GM19023 (cell line): ENCODE data around the gene OAS2.
"Not testable (repeated sequence)": the region's sequence is repeated elsewhere in the genome, so short reads cannot be mapped to it uniquely, and the experiment has no call there.

Experiments
- ATAC-seq: cut with Tn5 transposase; IDR thresholded peaks from one replicate; pipeline ENCODE4 v1.9.1; 2021; ENCODE audit warnings: mild to moderate bottlenecking, moderate library complexity; ENCODE audit not compliant: unreplicated experiment

The OAS2 gene

DNA sequence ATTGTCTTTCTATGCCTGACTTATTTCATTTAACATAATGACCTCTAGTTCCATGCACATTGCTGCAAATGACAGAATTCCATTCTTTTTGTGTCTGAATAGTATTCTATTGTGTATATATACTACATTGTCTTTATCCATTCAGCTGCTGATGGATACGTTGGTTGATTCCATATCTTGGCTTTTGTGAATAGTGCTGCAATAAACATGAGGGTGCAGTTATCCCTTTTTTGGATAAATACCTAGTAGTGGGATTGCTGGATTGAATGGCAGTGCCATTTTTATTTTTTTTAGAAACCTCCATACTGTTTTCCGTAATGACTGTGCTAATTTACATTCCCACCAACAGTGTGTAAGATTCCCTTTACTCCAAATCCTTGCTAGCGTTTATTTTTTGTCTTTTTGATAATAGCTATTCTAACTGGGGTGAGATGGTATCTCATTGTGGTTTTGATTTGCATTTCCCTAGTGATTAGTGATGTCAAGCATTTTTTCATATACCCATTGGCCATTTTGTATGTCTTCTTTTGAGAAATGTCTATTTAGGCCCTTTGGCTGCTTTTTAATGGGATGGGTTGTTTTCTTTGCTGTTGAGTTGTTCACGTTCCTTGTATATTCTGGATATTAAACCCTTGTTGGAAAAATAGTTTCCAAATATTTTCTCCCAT is 2.3 kb downstream of the OAS2 start:
- no peak for ATAC-seq

DNA sequence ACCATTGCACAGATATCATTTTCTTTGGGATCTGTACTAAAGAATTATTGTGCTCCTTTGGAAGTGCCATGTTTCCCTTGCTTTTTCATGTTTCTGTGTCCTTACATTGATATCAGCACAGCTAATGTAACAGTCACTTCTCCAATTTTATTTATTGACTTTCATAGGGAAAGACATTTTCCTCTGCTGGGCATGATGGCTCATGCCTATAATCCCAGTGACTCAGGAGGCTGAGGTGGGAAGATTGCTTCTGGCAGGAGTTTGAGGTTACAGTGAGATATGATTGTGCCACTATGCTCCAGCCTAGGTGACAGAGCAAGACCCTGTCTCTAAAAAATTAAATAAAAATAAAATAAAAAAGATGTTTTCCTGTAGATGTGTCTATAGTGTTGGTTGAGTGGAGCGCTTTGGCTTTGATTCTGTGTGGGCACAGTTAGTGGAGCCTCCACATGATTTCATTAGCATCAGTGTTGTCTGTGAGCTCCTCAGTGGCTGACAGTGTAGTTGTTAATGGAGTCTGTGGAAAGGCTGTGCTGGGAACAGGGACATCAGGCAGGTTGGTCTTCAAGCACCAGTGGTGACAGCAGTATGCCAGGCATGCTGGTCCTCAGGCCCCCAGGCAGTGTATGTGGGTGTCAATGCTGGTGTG is 7.4 kb downstream of the OAS2 start:
- no peak for ATAC-seq

DNA sequence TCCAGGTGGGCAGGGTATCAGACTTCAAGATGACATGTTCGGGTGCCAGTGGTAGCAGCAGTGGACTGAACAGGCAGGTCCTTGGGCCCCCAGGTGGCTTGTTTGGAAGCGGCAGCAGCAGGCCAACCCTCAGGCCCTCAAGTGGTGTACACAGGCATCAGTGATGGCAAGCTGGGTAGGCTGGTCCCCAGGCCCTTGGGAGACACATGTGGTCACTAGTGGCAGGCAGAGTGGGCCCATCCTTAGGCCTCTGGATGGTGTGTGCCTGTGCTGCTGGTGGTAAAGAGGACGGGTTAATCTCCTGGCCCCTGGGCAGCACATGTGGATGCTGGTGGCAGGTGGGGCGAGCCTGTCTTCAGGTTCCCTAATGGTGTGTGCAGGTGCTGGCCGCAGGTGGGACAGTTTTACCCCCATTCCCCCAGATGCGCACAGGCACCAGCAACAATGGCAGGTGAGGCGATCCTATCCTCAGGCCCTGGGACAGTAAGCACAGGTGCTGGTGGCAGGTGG is 8.0 kb downstream of the OAS2 start:
- no peak for ATAC-seq

DNA sequence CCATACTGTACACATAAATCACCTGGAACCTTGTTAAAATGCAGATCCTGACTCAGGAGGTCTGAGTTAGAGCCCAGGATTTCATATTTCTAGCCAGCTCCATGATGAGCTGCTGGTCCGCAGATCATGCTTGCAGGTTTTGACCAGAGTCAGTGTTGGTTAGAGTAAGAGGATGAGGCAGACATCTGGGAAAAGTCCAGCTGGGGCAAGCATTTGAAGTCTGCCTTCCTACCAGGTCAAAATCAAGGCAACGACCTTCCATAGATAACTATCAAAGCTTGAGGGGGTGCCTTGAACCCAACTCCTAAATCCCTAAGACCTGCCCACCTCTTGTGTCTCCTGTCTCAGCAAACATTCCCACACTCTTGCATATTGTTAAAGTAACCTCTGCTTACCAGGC is 9.2 kb downstream of the OAS2 start:
- ATAC-seq, result no peak

DNA sequence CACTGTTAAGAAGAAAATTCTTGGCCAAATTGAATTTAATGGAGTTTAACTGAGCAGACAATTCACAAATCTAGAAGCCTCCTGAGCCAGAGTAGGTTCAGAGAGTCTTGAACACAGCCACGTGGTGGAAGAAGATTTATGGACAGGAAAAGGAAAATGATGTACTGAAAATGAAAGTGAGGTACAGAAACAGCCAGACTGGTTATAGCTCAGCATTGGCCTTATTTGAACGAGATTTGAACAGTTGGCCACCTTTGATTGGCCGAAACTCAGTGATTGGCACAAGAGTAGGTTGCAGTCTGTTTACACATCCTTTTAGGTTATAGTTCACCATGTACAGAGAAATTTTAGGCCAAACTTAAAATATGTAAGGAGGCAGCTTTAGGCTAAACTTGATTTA is 9.9 kb downstream of the OAS2 start:
- no peak for ATAC-seq

DNA sequence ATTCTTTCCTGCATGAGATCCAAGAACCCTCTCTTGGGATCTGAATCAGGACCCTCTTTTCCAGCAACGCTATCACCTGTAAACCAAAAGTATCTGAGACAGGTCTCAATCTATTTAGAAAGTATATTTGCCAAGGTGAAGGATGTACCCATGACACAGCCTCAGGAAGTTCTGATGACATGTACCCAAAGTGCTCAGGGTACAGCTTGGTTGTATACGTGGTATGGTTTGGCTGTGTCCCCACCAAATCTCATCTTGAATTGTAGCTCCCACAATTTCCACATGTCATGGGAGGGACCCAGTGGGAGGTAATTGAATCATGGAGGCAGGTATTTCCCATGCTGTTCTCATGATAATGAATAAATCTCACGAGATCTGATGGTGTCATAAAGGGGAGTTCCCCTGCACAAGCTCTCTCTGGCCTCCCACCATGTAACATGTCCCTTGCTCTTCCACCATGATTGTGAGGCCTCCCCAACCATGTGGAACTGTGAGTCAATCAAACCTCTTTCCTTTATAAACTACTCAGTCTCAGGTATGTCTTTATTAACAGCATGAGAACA is 10.6 kb downstream of the OAS2 start:
- ATAC-seq, result not testable (repeated sequence)

DNA sequence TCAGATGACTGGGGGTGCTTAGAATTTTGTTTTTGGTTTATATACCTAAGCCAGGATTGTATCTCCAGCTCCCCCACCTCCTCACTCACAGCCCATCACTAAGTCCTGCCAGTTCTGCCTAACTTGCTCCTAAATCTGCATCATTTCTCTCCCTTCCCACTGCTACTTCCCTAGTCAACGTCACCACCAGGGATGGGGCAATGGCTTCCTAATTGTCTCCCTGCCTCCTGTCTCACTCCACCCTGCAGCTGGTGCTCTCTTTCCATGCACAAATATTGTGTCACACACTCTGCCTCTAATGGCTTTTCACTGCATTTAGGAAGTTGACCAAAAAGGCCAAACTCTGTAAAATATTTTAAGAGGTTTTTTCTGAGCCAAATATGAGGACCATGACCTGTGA is 11.5 kb downstream of the OAS2 start:
- ATAC-seq, result no peak

DNA sequence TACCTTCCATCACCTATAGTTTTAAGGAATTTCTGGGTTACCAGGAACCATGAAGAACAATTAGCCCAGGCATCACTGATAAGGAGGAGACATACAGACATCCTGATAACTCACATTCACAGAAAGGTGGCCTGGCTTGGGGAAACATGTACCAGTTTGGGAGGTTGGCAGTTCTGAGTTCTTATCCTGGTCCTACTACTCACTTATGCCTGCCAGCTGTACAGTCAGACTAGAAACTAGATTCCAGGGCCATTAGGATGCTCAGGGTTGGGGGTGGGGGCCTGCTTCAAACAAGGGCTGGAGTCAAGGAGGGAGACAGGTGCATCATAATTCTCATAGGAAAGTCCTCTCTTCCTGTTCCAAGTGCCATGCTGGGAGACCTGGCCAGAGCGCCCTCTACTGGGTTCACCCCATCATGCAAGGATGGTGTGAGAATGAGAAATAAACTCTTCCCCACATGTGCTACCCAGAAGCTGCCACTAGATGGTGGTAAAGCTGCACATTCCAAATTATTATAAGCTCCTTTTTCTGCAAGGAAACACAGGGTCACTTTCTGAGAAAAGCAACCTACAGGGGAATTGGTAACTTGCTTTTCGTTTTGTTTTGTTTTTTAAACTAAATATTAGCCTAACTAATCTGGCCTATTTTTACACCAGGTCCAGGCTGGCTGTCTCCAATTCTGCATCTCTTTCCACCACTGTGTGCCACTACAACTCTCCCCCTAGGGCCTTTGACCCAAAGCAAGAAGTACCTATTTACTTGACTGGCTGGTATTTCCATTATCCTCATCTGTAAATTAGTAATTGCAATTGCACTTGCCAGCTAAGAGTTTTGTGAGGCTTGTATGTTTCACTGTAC is 14.5 kb downstream of the OAS2 start:
- no peak for ATAC-seq

DNA sequence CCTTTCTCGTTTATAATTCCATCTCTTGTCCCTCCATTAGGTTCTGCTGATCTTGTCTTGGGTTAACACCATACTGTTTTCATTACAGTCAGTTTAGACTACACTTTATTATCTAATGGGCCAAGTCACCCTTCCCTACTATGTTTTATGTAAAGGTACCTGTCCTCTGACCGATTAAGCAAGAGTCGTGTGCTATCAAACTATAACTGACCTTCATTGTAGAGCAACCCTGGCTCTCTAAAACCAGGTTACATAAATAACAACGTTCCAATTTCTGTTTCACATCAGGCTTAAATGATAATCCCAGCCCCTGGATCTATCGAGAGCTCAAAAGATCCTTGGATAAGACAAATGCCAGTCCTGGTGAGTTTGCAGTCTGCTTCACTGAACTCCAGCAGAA is 16.7 kb downstream of the OAS2 start:
- ATAC-seq, result no peak

DNA sequence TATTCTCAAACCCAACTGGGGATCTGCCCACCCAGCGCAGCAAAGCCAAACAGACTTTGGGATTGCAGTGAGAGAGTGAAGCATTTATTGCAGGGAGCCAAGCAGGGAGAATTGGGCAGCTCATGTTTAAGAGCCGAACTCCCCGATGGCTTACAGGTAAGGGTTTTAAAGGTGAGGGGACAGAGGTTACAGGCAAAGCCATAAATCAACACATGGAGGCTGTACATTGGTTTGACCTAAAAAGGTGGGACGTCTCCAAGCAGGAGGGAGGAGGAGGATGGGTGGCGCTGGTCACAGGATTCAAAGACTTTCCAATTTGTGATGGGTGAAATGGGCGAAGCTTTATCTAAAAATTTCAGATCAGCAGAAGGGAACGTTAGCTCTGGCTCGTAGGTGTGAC is 18.2 kb downstream of the OAS2 start:
- no peak for ATAC-seq

DNA sequence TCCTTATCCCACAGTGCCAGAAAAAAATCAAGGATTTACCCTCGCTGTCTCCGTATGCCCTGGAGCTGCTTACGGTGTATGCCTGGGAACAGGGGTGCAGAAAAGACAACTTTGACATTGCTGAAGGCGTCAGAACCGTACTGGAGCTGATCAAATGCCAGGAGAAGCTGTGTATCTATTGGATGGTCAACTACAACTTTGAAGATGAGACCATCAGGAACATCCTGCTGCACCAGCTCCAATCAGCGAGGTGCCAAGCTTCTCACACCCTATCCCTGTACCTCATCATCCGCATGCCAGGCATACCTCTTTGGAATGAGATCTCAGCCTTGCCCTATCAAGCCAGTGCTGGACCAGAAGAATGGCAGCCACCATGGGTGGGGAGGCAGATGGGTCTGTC is 19.2 kb downstream of the OAS2 start:
- no peak for ATAC-seq

DNA sequence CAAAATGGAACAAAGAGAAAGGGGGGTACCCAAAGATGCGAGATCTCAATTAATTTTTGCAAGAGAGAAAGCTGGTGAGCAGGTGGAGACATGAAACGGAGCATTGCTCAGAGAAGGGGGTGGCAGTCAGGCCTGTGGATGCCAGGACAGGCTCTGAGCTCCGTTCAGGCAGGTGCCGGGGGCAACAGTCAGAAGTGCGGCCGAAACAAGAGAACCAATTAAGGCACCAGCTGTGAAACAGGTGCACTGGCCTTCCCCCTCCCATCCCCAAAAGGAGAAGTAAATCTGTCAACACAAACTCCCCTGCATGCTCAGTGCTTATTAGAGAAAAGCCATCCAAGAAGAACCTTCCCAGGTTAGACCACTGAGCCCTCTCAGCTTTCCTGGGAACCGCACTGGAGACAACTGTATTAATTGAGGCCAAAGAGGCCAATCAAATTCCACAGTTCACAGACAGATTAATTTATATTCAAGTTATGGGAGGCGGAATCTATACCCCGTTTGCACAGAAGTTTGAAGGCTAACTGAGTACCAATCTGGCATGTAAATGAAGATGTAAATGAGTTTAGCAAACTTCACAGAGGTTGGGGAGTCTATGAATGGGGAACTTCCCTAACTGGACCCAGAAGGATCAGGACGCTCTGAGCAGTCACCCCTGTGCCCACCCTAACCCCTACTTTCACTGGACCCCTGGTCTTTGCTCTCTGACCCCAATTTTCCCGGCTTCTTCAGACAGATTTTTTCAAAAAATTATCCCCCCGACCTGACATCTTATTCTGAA is 20.9 kb downstream of the OAS2 start:
- ATAC-seq, result peak; percentile 87

DNA sequence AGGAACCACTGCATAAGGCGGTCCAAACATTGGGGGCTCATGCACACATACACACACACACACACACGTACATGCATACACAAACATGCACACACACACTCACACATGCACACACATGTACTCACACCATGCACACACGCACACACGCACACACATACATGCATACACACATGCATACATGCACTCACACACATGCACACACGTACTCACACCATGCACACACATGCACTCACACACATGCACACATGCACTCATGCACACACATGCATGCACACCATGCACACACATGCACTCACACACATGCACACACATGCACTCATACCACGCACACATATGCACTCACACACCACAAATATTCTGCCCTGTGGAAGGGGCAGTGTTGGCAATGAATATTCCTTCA is 22.1 kb downstream of the OAS2 start:
- ATAC-seq, result no peak

DNA sequence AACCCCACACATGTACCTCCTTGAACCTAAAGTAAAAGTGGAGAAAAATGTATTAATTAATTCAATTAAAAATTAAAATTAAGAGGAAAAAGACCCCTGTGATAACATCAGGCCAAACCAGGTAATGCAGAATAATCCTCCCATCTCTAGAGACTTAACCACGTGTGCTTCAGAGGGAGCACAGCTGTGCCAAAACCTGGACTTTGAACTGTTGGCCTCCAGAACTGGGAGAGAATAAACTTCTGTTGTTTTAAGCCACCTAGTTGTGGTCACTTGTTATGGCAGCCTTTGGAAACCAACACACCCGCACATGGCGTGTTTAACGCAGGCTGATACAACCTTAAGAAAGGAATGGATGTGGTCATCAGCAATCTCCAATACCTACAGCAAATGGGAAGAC is 23.8 kb downstream of the OAS2 start:
- no peak for ATAC-seq

DNA sequence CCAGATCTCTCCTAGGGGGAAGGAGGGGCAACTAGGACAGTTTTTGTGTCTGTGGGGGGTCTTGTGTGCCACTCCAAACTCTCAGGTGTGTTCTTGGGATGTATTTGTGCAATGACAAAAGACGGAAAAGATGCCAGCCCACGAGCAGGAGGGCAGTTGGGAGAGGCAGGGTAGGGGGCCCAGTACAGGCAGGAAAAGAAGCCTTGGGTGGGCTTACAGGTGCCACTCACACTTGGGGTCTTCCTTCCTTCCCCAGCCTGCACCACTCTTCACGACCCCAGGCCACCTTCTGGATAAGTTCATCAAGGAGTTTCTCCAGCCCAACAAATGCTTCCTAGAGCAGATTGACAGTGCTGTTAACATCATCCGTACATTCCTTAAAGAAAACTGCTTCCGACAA is 24.4 kb downstream of the OAS2 start:
- ATAC-seq, result no peak

DNA sequence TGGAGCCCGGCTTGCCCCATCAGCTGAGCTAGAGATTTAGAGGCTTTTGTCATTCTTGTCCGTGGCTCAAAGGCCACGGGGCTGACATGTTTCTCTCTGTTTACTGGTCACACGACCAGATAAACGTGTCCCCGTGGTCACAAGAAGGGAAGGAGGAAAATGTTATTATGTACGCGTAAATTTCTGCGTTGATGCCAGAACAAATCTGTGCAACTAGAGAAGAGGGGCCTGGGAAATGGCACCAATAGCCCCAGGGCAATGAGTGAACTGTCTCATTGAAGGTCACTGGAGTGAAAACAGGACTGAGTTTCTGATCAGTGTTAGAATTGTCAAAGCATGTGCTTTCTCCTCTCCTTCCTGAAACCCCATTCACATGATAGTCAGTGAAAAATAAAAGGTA is 25.3 kb downstream of the OAS2 start:
- ATAC-seq, result no peak

DNA sequence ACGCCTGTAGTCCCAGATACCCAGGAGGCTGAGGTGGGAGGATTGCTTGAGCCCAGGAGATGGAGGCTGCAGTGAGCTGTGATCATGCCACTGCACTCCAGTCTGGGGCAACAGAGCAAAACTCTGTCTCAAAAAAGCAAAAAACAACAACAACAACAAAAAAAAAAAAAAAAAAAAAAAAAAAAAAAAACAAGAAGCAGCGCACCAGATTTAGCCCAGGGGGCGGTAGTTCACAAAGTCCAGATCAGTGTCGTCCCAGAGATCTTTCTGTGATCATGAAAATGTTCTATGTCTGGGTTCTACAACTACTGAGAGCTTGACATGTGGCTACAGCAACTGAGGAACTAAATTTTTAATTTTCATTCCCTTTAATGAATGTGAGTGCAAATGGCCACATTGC is 27.4 kb downstream of the OAS2 start:
- ATAC-seq, result no peak

DNA sequence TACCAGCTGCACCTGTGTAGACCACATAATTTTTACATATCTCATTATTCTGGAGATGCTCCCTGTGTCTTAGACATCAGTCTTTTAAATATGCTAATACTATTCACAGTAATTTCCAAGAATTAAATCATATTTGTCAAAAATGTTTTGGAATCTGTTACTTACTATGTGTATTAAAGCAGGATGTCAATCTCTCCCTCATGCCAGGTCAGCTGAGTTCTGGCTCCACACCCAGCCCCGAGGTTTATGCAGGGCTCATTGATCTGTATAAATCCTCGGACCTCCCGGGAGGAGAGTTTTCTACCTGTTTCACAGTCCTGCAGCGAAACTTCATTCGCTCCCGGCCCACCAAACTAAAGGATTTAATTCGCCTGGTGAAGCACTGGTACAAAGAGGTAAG is 27.9 kb downstream of the OAS2 start:
- ATAC-seq, result no peak

DNA sequence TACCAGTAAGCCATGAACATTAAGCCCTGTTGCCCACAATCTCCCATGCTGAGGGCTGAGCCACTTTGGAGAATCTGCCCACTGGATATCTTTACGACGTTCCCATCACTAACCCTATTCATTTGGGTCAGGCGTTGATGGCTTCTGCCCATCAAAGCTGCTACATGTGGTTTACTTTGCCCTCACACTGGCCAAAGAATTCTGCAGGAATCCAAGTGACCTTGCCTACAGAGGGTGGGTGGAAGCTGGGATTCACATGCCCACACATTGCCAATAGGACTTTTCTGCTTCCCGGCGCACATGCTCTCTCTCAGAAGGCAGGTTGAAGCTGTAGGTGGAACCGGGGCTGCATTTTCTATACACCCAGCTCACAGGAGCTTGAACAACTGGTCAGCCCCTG is 28.3 kb downstream of the OAS2 start:
- no peak for ATAC-seq

DNA sequence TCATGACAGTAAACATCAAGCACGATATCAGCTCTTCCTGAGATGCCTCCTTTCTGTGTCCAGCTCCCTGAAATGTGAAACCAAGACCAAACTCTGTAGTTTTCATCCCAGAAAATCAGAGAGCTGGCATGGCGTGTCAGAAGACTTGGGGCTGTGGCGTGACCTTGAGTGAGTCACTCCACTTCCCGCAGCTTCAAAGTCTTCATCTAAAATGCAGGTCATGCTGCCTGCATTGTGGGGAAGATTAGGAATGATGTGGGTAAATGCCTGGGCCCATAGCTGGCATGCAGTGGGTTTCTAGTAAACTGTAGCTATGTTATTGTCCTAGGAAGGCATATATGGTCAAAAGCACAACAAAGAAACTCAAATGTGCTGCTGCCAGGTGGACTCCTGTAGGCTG is 28.8 kb downstream of the OAS2 start:
- no peak for ATAC-seq

DNA sequence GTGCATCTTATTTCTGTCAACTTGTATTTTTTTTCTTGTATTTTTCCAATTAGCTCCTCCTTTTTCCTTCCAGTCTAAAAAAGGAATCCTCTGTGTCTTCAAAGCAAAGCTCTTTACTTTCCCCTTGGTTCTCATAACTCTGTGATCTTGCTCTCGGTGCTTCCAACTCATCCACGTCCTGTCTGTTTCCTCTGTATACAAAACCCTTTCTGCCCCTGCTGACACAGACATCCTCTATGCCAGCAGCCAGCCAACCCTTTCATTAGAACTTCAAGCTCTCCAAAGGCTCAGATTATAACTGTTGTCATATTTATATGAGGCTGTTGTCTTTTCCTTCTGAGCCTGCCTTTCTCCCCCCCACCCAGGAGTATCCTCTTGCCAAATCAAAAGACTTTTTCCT is 32.4 kb downstream of the OAS2 start:
- ATAC-seq, result no peak
